HG03139 (cell line): ENCODE data around the gene PLCG1.
A peak's percentile ranks its signal among the peaks of the same experiment; 100 is the strongest.
"Not testable (repeated sequence)": the region's sequence is repeated elsewhere in the genome, so short reads cannot be mapped to it uniquely, and the experiment has no call there.

Experiments
- ATAC-seq: cut with Tn5 transposase; IDR thresholded peaks from one replicate; pipeline ENCODE4 v1.9.1; 2021; ENCODE audit not compliant: unreplicated experiment

Gene PLCG1

GRCh38 chr20:41136680-41137613, at the start of gene PLCG1:
TSS of gene PLCG1 (plus strand) at chr20:41137543. CDS start at chr20:41137642, 99 bp downstream.
- ATAC-seq = peak; percentile 55

DNA sequence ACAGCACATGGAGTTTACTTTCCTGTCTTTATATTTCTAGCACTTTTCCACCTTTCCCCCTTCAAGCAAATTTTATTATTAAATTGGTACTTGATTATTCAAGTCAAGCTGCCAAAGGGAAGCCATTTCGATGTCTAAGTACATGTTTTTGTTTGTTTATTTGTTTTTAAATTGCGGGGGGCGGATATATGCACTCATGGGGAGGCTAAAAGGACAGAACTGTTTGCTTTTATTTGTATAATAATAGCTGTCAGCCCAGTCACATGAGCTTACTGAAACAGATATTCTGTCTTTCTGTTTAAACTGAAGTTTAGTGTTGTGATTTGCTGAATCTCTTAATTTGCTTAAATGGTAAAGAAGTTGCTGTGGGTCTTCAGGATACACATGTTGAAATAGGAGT, 49.6 kb upstream of the PLCG1 start:
- ATAC-seq = no peak

DNA sequence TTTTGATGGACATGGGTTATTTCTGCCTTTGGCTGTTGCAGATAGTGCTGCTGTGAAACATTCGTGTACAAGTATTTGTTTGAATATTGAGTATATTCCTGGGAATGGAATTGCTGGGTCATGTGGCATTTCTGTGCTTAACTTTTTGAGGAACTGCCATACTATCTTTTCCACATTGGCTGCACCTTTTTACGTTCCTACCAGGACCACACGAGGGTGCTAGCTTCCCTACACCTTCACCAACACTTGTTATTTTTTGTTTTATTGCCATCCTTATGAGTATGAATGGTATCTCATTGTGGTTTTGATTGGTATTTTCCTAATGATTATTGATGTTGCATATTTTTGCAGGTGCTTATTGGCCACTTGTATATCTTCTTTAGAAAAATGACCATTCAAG, 47.8 kb upstream of the PLCG1 start:
- no peak for ATAC-seq

- no peak for ATAC-seq
Measured at GRCh38 chr20:41091927-41092326, 45.4 kb upstream of the PLCG1 start.

DNA sequence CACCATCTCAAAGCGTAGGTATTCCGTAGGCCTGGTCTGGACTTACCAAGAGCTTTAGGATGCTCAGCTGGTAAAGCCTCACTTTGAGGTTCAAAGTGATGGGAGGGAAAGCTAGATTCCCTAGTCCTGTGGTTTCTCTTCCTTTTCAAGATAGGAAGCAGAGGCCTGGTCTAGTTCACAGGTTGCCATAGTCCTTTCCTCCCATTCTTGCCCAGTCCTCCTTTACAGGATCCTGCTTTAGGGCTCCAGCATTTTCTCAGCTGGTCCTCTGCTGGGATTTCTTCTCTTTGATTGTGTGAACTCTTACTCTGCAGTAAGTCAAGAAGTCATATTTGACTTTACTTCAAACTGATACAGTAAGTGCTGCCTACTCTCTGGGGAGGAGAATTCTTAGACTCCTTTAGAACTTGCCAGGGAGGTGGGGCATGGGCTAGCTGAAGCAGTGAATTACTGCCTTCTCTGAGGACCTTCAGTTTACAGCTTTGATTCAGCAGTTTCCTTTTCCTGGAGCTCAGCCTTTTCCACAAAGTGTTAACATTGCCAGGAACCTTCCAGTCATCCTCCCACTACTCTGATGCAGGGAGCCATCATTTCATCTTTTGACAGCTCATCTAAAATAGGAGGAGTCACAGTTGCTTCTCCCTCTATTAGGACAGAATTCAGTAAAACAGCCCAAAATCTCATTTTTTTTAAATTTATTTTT, 42.8 kb upstream of the PLCG1 start:
- ATAC-seq = no peak

DNA sequence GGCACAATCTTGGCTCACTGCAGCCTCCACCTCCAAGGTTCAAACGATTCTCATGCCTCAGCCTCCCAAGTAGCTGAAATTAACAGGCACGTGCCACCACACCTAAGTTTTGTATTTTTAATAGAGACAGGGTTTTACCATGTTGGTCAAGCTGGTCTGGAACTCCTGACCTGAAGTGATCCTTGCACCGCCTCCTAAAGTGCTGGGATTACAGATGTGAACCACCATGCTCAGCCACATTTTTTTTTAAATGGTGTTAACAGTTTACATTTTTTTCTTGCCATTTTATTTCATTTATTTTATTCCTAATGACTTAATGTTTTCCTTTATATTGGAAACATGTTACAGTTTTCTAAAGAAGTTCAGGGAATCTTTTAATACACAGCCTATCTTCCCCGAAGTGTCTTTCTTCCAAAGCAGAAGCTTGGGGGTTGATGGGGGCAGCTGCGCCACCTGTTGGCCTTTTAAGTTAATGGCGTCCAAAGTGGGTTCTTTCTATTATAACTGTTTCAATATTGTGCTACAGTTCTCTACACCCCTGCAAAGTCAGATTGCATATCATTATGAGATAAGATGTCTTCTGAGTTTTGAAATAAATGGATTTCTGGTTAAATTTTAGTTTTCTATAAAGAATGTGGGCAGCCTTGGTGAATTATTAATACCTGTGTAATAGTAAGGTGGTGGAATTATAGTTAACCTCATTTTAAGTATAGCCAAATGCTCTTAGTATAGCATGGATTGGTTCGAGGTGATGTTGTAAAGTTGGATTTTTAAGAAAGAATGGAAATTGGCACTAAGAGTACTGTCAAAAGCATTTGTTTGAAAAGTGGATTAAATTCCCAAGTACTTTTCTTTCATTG, 42.0 kb upstream of the PLCG1 start:
- ATAC-seq = no peak

- ATAC-seq = no peak
Measured at GRCh38 chr20:41098703-41099250, 38.6 kb upstream of the PLCG1 start.

DNA sequence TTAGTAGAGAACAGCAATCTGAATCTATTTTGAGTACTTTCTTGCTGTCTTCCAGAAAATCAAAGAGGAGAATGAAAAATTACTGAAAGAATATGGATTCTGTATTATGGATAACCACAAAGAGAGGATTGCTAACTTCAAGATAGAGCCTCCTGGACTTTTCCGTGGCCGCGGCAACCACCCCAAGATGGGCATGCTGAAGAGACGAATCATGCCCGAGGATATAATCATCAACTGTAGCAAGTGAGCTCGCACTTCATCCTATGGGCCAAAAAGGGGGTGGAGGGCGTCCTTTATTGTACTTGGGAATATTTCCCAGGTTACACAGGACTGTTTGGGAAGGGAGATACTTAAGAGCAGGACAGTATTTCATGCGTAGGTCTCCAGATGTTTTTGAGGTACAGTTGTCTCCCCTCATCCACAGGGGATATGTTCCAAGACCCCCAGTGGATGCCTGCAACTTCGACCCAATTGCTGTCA, 37.3 kb upstream of the PLCG1 start:
- ATAC-seq = no peak

DNA sequence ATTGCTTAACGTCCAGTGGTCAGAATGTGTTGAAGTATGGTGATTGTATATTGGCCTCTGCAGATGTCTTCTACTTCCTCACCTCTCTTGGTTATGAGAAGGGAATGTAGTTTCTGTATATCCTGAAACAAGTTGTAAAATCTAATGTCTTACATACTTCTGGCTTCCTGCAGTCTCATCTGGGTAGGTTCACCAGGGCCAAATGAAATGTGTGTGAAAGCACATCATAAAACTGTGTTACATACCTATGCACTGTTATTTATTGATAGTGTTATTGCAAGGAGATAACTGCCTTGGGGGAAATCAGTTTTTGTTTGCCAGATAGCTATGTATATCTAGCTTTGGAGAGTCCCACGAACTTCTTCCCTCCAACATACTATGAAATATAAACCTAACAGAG, 35.7 kb upstream of the PLCG1 start:
- no peak for ATAC-seq

GRCh38 chr20:41108531-41108930, 28.8 kb upstream of the PLCG1 start:
- ATAC-seq = no peak

DNA sequence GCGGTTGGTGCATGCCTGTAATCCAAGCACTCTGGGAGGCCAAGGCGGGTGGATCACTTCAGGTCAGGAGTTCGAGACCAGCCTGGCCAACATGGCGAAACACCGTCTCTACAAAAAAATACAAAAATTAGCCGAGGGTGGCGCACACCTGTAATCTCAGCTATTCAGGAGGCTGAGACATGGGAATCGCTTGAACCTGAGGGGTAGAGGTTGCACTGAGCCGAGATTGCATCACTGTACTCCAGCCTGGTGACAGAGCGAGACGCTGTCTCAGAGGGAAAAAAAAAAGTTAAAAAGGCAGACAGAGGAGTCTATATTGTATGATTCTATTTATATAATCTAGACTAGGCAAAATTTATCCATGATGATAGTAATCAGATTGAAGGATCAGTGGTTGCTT, 27.3 kb upstream of the PLCG1 start:
- ATAC-seq = no peak

DNA sequence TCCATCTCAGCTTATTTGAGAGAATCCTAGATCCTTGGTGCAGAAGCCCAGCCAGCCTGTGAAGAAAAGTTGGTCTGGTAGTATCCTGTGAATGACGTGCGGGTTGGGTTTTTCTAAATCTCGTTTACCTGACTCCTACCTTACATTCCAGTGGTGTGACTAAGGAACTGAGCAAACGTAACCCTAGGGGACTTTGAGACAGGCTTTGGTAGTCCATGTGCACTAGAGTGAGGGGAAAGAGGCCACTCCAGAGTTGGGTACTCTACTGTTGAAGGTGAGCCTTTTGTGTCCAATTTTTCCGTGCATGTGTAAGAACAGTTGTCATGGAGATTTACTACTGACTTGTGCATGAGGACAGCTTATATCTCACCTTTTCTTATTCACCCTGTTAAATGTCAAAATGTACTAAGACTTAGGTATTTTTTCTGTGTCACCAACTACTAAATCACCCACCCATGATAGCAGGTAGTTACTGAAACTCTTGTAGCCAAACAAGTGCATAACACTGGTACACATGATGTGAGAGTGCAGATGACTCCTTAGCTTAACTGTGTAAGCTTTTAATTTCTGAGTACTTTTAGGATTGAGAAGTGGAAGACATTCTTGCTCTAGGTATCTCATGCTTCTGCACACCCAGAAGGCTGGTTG, 26.3 kb upstream of the PLCG1 start:
- no peak for ATAC-seq

- no peak for ATAC-seq
Measured at GRCh38 chr20:41111578-41111951, 25.8 kb upstream of the PLCG1 start.

GRCh38 chr20:41116282-41116956, 20.9 kb upstream of the PLCG1 start:
- ATAC-seq = no peak

DNA sequence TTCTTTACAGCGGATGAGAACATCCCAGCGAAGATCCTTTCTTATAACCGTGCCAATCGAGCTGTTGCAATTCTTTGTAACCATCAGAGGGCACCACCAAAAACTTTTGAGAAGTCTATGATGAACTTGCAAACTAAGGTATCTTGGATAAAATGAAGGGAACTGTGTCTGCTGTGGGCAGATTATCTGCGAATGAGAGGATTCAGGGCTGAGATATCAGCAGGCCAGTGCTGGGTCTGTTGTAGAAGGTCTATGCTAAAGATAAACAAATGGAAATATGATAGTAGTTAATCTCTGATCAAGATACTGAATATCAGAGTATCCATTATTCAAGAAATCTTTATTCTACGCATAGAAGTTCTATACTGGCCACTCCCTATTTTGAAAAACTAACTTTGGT, 19.2 kb upstream of the PLCG1 start:
- ATAC-seq = not testable (repeated sequence)

- no peak for ATAC-seq
Measured at GRCh38 chr20:41118632-41119031, 18.7 kb upstream of the PLCG1 start.

DNA sequence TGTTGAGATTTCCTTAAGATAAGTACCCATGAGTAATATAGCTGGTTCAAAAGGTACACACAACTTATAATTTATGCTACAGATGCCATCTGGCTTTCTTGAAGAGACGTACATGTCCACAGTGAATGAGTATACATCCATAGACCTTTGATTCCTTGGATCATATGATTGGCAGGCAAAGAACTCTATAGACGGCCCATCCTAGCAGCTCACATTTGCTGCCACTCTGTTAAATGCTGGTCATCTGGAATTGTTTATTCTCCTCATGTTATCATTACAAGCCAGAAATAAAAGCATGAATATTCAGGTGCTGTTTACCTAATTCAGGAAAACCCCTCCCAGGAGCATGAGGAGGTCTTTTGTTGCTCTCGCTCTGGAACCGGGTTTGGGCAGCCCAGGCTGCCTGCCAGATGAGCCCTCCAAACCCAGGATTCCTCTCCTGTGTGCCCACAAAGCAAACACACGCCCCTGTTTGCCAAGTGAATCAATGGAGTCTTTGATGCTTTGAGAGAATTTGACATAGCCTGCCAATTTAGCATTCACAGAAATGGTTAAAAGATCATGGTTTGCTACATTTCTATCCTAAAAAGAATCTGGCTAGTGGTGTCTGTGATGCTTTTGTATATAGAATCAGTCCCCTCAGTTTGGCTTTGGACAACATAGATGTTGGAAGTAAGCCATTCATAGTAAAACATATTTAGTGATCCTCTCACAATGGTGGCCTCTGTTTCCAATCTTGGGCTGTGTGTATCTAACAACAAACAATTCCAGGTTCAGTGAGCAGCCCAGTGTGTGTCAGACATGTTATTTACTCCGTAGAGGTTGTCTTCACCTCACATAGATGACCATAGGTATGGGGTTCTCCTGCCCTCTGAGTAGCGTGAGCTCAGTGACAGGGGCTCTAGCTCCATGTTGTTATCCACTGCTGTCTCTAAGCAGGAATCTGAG, 17.5 kb upstream of the PLCG1 start:
- ATAC-seq = no peak

GRCh38 chr20:41121399-41121798, 15.9 kb upstream of the PLCG1 start:
- no peak for ATAC-seq

- ATAC-seq = no peak
Measured at GRCh38 chr20:41123631-41124030, 13.7 kb upstream of the PLCG1 start.
